Omental fat pad (tissue), 4 donors: ENCODE measurements around the gene AQP3. TPM values are rescaled to one million over a fixed set of nuclear protein-coding genes. Genes with fewer than 3 reads are reported as not detected.

Experiments
- ATAC-seq: fragments of 150-250 bp; one replicate; pipeline ENCODE4 v1.9.1; 2016; ENCODE audit warnings: mild to moderate bottlenecking, moderate library complexity; ENCODE audit not compliant: low FRiP score
- DNase-seq: peaks from one replicate; pipeline ENCODE4 v3.0.0-alpha.2; 2019; ENCODE audit warnings: low spot score
- total RNA-seq, 4 donors: library from RNA; depleted of rRNA; stranded (reverse); fragments of >200 nt; gene quantifications; one replicate each; pipeline ENCODE4 v1.1.0, GENCODE V29; 2016
- TF ChIP-seq, protein P1 (sequence below), 3 donors: fragments of 450-650 bp; IDR thresholded peaks; one replicate each; pipeline ENCODE4 v1.5.1; 2016 to 2017; ENCODE audit warnings: antibody characterized with exemption in 3 of 3, mild to moderate bottlenecking in 3 of 3, moderate library complexity in 2 of 3

Gene AQP3
- total RNA-seq, 4 donors from 2014 or later, result 9.9 to 139 (median 46.3) TPM

DNA sequence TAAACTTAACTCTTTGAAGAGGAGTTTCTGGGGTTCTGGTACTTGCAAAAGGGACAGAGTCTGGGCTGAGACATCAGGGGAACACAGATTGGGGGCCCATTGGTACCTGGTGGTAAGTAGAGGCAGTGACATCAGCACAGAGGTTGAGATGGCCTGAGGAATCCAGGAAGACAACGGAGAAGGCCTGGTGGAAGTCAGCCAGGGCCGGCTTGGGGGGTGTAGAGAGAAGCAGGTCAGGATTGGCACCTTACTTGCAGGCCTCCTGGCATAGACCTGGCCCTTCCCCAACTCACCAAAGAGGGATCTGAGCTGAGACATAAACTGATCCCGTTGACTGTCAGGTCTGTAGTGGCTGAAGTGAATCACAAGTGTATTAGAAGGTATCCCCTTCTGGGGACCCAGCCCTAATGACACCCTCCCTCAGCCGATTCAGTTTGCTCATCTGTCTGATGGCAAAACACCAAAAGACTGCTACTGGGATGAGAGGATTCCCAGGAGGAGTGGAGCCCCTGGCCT, 20.9 kb upstream of the AQP3 start:
- TF ChIP-seq, protein P1, sequence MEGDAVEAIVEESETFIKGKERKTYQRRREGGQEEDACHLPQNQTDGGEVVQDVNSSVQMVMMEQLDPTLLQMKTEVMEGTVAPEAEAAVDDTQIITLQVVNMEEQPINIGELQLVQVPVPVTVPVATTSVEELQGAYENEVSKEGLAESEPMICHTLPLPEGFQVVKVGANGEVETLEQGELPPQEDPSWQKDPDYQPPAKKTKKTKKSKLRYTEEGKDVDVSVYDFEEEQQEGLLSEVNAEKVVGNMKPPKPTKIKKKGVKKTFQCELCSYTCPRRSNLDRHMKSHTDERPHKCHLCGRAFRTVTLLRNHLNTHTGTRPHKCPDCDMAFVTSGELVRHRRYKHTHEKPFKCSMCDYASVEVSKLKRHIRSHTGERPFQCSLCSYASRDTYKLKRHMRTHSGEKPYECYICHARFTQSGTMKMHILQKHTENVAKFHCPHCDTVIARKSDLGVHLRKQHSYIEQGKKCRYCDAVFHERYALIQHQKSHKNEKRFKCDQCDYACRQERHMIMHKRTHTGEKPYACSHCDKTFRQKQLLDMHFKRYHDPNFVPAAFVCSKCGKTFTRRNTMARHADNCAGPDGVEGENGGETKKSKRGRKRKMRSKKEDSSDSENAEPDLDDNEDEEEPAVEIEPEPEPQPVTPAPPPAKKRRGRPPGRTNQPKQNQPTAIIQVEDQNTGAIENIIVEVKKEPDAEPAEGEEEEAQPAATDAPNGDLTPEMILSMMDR (IDR thresholded peaks at IDR 0.05), result no peak
- ATAC-seq (no peak), DNase-seq (no peak)

DNA sequence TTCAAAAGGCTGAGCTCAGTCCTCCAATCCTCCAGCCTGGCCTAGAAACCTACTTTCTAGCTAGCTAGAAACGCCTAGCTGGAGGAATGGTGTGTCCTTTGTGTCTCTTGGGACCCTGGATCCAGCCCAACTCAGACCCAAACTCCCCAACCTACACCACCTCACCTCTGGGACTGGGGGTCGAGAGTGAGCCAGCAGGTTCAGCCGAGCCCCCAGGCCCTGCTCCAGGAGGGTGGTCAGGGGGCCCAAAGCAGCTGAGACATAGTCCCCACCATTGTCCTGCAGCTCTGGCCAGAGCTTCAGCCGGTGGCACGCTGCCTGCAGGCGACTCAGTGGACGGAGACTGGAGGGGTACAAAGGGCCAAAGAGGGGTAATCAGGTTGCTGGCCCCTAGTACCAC, 20.1 kb upstream of the AQP3 start:
- ATAC-seq (no peak), DNase-seq (no peak)
- TF ChIP-seq, protein P1 (IDR thresholded peaks at IDR 0.05), result no peak

DNA sequence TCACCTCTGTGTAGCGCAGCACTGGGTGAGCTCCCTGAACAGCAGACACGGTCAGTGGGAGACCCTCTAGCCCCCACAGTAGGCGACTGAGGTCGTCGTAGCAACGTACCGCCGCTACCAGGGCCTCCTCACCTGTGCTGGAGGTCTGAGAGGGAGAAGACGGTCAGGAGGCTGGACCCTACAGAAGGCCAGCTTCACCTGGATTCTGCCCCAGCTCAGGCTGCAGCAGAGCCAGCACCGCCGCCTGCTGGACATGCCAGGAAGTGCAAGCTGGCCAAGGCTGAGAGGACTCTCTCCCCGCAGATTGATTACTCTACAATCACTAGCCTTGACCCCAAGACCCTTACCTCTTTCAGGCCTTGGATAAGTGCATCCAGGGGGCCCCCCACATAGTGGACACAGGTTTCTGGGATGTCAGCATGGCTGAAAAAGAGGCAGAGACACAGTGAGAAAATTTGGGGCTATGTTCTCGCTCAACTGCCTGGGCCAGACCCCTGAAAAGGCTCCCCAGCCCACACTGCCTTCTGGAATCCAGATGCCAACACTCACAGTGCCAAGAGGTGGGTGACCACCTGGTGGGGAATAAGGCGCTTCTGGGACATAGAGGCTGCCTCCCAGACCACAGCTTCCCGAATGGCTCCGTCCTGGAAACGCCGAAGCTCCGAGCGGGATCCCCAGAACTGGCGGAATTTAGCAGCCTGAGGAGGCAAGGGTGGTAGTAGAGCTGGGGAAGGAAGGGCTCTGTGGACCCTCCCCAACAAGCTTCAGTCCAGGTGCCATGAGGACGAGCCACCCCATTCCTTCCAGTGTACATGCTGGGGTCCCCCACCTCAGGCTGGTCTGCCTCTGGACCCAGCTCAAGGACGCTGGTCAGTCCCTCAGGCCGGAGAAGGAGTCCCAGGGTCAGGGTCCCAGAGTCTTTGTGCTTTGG, 19.4 kb upstream of the AQP3 start:
- ATAC-seq, result no peak
- TF ChIP-seq, protein P1 (IDR thresholded peaks at IDR 0.05), result peak in 2 of 3 donors; percentile 56 to 76
- peak; percentile 77 for DNase-seq

DNA sequence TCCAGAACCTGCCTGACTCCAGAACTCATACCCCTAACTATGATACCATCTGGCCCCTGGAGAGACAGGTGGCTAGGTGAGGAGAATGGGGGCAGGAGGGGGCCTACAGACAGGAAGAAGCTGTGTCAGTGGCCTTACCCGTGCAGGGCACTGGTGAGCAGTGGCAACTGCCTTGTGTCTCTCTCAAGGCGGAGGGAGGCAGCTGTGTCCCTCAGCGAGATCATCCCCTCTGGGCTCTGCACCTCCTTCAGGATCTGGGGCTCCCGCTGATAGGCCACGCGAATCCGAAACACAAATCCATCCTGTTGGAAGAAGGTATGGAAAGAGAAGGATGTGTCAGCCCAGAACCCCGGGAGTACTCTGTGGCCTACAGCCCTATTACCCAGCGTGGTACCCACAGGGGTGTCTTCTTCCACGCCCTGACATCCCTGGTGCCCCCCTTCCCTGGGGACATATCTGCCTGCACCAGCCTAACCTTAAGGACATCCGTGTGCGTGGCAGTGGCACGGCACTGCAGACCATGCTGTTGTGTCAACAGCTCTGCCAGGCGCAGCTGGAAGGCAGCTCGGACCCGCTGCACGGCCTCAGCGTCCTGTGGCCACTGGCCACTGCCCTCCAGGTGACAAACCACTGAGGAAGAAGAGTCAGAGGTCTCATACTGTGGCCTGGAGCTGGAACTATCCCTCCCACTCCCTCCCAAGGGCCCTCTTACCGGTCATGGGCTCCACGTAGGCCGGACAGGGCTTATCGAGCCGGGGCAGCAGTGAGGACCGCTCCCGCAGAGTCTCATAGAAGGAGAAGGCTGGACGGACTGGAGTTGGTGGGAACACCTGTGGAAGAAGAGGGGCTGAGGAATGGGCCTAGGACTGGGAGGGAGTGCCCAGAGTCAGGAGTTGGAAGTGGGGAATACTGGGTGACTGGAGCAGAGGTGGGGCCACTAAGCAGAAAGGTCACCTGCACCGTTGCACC, 18.5 kb upstream of the AQP3 start:
- TF ChIP-seq, protein P1 (IDR thresholded peaks at IDR 0.05), result no peak
- no peak for DNase-seq
- no peak for ATAC-seq

DNA sequence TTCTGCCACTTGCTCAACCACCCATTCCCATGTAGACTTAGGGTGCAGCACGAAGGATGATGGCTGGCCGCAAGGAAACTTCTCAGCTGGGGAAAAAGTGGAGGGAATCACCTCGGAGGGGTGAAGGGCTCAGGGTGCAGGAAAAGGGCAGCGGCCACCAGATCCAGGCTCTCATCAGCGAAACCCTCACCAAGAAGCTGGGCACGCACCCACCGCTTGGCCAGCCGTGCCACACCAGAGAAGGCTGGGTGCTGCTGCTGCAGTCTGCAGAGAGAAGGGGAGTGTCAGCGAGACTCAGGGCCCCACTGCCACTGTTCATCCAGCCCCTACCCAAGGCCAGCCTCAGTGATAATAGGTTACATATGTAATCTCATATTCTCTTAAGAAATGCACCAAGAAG, 17.7 kb upstream of the AQP3 start:
- DNase-seq (no peak), ATAC-seq (no peak)
- TF ChIP-seq, protein P1 (IDR thresholded peaks at IDR 0.05), result no peak

DNA sequence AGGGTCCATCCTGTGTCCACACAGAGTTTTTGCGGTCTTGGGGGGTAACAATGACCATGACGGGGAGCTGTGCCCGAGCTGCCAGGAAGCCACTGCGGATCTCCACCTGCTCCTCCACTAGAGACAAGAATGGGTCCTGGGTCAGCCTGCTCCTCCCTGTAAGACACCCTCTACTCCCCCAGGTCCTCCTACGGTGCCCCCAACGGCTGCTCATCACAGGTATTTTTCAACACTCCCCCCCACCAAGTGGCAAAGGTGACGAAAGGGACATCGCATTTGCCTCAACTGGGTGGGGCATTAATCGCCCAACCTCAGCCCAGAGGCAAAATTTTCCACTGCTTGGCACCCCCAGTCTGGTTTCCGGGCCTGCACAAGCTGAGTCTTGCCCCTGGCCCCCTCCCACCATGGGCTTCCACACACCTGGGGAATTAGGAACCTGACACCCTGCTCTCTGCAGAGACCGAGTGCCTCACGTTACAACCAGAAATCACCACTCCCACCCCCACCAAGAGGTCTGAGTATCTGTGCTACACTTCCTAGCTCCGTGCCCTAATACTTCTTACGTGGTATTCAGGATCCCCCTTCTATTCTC, 16.7 kb upstream of the AQP3 start:
- ATAC-seq (no peak), DNase-seq (no peak)
- TF ChIP-seq, protein P1 (IDR thresholded peaks at IDR 0.05), result no peak
